NCI-H1694 treated with DMSO at 0.1 percent for 48 hours (cell line): ENCODE results near the gene ITPRIPL2.

Experiments used
- DNase-seq: peaks from one replicate; lab custom pipeline; 2025; lab: John Stamatoyannopoulos, UW

Gene ITPRIPL2

DNA sequence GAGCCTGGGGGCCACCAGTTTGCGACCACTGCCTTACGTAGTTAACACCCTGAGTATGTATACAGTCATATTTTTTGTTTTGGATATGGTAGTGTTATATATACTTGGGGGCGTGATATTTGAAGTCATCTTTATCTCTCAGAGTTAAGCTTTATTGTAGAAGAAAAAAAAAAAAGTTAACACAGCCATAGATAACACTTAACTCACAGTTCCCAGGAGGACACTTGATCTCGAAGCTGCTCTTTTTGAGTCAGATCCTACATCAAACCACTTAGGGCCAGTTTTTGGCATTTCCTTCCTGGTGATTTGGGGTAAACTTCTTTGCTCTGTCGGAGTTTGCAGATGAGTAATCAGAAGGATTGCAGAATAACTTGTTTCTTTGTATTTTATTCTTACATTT, 5.8 kb downstream of the ITPRIPL2 start:
- DNase-seq: no peak

DNA sequence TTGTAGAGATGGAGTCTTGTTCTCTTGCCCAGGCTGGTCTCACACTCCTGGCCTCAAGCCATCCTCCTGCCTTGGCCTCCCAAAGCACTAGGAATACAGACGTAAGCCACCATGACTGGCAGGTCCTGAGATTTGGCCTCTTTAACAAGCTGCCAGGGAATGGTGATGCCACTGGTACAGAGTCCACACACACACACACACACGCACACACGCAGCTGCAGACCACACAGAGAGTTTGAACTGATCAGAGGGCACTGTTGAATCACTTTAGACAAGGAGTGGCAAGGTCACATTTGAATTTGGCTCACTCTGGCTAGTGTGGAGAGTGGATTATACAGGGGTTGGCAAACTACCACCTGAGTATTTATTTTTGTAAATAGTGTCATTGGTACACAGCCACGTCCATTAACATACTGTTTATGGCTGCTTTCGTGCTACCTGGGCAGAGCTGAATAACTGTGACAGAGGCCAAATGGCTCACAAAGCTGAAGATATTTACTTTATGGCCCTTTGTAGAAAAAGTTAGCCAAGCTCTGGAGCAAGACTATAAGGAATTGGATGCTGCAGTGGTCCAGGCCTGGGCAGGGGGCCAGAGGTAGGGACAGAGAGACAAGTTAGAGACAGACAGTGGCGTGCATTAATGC, 9.9 kb downstream of the ITPRIPL2 start:
- no peak for DNase-seq

DNA sequence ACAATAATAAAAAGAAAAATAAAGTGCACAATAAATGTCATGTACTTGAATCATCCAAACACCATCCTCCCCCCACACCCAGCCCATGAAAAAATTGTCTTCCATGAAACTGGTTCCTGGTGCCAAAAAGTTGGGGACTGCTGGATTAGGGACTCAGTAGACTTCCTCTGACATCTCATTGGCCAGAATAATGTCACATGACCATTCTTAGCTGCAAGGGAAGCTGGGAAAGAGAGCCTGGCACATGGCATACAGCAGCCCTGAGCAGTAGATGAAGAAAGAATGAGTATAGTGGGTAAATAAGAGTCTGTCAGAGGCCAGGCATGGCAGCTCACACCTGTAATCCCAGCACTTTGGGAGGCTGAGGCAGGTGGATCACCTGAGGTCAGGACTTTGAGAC, 12.5 kb downstream of the ITPRIPL2 start:
- no peak for DNase-seq

DNA sequence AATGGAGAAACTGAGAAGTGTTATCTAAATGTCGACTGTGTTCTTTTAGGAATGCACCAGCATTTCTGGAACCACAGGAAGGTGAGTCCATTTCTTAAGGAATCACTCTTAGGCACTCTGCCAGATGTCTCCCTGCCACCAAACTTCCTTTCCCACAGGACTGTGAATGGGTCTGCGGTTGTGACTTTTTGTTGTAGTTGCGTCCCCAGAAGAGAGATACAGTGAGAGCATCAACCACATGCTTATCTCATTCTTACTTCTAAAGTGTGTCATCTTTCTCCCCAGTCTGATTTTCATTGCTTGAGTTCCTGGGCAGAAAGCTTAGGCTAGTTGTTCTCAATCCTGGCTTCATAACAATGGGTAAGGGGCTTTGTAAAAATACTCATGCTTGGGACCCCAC, 13.4 kb downstream of the ITPRIPL2 start:
- no peak for DNase-seq

DNA sequence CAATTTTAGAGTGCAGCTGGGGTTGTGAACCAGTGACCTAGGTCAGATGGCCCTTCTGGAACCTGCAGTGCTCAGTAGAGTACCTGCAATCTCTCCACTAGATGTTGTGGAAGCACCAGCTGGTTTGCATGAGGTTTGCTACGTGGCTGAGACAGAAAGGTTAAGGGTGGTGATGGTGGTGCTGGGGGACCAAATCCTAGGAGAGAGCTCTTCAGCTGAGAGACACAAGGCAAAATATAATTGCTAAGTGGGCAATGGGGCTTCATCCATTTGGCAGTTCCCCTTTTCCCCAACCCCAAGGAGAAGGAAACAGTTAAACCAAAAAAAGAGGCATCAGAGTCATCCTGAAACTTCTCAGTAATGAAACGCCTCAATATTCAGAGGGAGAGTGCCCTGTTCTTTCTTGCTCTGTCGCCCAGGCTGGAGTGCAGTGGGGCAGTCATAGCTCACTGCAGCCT, 13.9 kb downstream of the ITPRIPL2 start:
- DNase-seq: no peak

DNA sequence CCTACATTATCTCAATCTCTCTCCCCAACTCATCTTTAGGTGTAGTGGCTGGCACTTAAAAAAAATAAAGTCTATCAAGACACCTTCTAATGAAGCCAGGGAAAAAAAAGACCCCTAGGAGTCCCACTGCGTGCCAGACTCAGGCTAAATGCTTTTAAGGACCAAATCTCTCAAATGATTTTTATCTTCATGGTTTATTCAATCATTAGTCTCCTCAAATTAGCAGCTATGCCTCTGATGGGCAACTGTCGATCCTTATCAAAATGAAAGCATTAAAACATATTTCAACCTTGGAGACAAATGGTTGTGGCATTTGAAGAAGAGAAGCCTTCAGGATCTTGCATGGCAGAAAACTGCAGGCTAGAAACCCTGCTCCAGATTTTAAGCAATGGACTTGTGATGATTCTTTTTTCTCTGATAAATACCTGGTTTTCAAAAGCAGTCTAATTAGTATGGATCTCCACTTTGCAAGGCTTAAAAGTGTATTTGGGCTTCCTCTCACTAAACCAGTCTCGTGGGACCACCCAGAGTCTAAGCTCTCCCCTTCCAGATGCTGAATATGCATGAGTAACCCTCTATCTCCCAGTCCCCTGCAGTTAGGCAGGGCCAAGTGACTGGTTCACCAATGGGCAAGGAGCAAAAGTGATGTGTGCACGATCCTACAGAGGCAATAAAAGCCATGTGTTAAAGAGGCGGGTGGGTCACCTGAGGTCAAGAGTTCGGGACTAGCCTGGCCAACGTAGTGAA, 14.9 kb downstream of the ITPRIPL2 start:
- no peak for DNase-seq

DNA sequence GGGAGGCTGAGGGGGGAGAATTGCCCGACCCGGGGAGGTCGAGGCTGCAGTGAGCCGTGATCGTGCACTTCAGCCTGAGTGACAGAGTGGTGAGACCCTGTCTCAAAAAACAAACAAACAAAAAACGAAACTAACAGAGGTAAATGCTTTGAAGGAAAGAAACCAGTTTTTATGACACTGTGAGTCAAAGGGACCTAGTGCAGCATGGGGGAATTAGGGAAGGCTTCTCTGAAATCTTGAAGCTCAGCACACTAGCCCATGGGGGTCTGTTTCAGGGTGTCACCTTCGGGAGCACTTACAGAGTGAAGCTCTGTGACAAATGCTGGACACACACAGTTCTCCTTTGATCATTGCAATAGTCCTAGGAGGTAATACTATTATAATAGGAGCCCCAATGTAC, 16.6 kb downstream of the ITPRIPL2 start:
- DNase-seq: no peak

DNA sequence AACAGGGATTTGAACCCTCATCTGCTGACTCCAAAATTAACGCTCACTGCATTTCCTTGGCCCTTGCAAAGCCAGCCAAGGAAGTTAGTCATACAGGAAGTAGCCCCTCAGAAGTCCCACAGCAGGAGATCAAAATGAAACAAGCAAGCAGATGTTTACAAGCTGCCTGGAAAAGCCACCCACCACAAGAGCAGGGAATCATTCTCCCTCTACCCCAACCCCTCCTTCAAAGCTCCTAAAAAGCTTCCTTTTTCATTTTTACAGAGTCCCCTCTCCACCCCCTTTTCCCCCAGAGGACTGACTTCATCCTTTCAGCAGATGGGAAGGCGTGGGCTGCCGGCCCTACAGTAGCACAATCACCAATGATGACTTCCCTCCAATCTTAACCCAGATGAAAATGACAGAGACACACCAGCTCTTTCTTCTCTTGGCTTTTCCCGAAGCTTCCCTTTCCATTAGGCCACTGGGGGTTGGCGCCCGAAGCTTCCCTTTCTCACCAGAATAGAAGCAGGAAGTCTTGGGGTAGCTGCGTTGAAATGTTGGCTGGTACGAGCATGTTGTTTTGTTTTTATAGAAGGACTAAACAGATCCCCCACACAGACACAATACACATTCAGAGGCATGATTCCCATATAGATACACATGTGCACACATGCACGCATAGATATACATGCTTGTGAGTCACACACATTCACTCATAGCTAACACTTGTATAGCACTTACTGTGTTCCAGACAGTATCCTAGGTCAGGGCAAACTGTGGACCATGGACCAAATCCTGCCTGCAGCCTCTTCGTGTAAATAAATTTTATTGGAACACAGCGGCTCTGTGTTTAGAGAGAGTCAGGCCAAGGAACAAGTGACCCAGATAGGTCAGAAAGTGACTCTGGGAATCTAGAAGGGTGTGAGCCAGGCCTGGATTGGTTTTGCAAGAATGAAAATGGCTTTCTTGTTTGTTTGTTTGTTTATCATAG, 17.4 kb downstream of the ITPRIPL2 start:
- peak; percentile 65 for DNase-seq

DNA sequence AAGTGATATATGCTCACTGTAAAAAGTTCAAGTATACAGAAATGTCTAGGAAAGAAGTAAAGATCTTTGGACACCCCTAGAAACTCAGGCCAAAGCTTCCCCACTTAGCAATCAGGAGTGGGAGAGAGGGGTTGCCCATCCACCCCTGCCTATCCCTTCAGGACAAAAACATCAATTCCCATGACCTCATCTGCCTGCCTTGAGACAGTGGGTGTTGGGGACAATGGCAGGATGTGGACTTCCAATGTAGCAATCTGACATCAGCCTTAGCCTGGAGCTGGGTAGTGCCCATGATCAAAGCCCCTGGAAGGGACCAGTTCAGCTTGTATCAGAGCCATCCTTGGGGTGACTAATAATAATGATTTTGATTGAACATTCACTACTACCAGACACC, 18.1 kb downstream of the ITPRIPL2 start:
- DNase-seq: no peak

DNA sequence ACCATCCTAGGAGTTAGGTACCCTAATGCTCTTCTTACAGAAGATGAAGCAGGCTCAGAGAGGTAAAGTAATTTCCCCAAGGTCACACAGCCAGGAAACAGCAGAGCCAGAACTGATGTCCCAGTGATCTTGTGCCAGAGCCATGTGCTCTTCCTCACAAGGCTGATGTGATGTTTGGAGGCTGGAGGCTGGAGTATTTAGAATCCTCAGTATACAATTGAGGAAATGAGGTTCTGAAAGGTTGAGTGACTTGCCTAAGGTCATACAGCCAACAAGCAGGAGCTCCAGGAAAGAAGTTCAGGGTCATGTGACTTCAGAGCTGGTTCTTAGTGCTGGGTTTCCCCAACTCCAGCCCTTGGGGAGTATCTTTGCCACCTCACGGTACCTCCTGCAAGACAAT, 18.5 kb downstream of the ITPRIPL2 start:
- no peak for DNase-seq

DNA sequence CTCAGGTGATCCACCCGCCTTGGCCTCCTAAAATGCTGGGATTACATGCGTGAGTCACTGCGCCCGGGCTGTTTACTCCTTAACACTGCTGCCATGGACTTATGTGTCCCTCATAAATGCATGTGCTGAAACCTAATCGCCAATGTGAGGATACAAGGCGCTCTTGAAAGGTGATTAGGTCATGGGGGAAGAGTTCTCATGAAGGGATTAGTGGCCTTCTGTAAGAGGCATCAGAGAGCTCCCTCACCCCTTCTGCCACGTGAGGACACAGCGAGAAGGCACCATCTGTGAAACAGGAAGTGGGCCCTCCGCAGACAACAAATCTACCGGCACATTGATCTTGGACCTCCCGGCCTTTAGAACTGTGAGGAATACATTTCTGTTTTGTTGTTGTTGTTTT, 19.1 kb downstream of the ITPRIPL2 start:
- no peak for DNase-seq

DNA sequence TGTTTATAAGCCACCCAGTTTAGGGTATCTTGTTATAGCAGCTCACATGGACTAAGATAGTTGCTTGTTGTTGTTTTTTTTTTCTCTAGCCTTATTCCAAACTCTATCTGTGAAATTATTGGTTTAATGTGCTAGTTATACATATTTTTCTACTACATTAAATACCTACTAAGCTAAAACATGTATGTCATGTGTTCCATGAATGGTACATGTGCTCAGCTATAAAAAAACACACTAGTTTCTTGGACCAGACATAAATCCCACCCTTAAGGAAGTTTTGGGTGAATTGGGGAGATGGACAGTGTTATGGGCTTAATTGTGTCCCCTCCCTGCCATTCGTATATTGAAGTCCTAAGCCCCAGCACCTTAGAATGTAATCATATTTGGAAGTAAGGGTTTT, 19.8 kb downstream of the ITPRIPL2 start:
- DNase-seq: no peak

DNA sequence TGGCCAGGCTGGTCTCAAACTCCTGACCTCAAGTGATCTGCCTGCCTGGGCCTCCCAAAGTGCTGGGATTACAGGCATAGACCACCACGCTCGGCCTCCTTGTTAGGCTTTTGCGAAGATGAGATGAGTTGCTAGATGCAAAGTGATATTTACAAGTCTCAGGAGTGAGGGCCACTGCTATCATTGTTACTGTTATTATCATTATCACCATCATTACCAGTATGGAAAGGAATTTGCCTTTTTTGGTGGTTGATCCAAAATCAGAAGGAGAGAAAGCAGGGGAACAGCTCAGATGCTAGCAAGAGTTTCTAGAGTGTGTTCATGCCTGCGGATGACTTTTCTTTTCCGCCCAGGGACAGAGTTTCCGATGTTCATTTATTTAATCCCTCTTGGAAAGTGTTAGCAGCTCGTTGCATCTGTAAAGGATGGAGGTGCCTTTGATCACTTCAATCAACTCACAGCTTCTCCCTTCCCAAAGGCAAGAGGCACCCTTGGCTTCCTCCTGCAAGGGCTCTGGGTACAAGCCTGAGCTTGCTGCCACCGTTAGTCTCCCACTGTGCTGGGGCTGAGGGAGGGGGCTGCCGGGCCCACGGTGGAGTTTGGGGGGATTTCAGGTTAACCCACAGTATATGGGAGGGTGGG, 21.6 kb downstream of the ITPRIPL2 start:
- DNase-seq: no peak

DNA sequence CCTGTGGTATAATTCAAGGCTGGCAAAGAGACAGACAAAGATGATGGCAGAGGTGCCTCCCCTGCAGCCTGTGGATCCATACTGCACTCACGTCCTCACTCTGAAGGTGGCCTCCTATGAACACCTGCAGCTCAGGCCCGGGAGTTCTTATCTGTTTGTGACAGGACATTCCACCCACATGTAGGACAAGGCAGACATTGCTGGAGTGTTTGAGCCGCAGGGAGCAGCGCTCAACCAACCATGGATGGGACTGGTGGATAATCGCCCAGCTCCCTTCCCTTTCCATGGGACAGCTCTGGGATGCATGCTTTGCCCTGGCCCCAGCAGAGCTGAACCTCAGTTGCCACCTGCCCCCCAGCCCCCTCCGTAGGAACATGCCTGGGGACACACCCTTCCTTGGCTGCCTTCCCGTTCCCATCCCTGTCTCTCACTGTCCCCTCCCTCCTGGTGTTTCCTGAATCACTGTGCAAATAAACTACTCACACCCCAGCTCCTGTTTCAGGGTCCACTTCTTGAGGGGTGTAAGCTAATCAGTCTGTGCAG, 22.2 kb downstream of the ITPRIPL2 start:
- DNase-seq: no peak

DNA sequence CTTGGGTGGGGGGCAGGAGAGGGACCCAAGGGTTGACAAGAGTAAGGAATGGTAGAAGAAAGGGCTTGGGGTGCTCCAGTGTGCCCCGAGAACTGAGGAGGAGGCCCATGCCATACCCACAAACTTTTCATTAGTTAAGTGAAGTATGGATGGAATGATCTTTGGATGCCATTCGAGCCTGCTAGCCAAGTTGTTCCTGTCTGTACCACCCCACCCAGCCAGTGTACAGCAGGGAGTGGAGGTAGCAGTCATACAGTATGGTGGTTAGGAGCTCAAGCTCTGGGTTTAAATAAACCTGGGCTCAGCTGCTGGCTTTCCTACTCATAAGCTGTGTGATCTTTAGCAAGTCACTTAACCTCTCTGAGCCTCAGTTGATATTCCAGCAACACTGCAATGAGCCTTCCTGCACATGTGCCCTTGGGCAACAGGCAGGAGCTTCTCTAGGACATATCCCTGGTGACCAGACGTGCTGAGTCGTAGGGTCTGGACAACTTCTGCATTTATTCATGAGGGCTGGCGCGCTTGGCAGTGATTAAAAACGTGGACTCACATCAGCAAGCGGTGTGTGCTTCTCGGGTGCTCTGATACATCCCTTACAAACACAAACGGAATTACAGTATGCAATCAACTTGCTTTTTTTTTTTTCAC, 22.9 kb downstream of the ITPRIPL2 start:
- DNase-seq: no peak

DNA sequence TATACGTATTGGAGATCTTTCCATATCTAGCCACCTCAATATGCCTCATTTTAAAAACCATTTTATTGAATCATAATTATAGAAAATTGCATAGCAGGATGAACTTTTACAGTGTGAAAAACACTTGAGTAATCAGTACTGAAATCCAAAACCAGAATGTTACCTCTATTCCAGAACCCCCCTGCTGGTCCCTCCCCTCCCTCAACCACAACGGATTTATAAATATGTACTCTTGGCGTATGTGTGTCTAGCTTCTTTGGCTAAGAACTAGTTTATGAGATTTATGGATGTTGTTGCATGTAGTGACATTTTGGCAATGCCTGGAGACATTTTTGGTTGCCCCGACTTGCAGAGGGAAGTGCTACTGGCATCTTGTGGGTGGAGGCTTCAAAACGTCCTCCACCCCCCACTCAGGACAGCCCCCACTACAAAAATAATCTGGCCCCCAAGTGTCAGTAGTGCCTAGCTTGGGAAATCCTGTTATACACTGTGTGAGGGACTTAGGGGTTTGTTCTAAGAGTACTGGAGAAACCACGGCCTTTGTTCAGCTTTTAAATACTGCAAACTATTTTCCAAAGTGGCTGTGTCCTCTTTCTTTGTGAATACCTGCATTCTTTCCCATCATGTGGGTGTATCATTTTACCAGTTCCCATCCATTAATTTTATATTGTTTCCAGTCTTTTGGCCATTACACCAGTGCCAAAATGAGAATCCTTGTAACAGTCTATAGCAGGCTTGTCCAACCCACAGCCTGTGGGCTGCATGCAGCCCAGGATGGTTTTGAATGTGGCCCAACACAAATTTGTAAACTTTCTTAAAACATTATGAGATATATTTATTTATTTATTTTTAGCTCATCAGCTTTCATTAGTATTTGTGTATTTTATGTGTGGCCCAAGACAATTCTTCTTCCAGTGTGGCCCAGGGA, 23.7 kb downstream of the ITPRIPL2 start:
- DNase-seq: no peak

DNA sequence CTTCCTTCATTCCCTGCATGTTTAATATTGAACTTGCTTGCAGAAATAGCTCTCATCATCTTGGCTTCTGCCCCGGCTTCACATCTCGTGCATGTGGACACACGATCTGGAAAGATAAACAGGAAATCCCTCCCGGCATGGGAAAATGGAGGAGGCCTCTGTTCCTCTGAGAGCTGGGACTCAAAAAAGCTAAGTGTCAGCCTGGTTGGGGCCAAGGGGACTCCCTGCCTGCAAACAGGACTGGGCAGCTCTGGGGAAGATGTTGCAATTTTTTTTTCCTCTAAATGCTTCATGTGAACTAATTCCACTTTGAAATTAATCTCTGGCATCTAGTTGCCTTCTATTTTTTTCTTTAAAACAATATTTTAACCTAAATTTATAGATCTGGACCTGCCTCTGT, 24.8 kb downstream of the ITPRIPL2 start:
- no peak for DNase-seq

DNA sequence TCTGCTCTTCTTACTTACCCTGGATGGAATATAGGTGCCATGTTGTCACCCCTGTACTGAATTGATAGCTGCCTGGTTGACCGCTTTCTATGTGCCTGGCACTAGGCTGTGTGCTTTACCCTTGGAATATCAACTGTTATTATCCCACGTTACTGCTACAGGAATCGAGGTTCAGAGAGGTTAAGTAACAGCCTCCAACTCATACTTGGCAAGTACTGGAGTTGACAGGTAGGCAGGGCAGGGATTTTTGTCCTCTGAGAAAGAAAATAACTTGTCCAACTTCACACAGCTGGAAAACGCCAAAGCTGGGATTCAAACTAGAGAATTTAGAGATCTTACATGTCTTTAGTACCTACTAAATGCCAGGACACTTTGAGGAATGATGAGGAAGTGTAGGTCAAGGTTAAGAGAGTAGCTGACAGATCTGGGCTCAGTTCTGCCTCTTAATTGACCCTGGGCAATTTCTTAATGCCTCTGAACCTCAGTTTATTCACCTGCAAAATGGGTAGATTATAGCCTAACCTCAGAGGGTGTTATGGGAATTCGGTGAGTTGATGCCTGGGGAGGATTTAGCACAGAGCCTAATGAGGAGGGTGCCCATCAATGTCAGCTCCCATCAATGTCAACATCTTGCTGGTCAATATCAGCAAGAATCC, 25.8 kb downstream of the ITPRIPL2 start:
- DNase-seq: no peak

DNA sequence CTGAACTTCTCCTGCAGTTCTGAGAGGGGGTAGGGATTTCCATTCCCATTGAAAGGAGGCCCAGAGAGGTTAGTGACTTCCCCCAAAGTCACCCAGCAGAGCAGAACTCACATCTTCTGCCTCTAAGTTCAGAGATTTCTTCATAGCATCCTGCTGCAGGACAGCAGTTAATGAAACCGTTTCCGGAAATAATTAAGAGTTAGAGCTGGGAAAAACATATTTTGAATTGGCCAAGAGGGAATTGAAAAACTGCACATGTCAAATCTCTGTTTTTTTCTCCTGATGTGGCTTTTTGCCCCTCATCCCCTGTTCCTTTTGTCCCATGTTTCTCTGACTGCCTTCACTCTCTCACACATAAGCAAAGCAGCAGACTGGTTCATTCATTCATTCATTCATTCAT, 26.6 kb downstream of the ITPRIPL2 start:
- DNase-seq: no peak
